Endothelial cell of umbilical vein (primary cell): ENCODE results near the gene VANGL1. TPM values are rescaled to one million over a fixed set of nuclear protein-coding genes. Genes with fewer than 3 reads are reported as not detected.

Source experiments
- BruUV-seq: library from RNA; stranded (reverse); fragments of 400-500 nt; replicated peaks from 2 replicates; lab custom pipeline; 2021; lab: Mats Ljungman, UMichigan
- CTCF ChIA-PET: fragments of 300-600, 350-600 bp; sonication (Branson Sonifier 250); formaldehyde crosslinking; loops from one replicate; lab custom pipeline; 2021; ENCODE audit warnings: antibody characterized with exemption, inconsistent platforms; lab: Charles Lee
- POLR2A ChIA-PET: fragments of 300-600, 350-600 bp; sonication (Branson Sonifier 250); formaldehyde crosslinking; loops from one replicate; lab custom pipeline; 2021; ENCODE audit warnings: antibody characterized with exemption, inconsistent platforms; lab: Charles Lee
- DNase-seq: peaks from one replicate; pipeline ENCODE4 v3.0.0-alpha.2; 2011; ENCODE audit warnings: low read depth, low spot score
- FAIRE-seq: peaks from 2 replicates; lab custom pipeline; 2011; peaks lifted over from hg19 to GRCh38; lab: Jason Lieb, UNC
- H2AFZ ChIP-seq: 2 replicates; pipeline ENCODE4 v1.6.0; 2012; ENCODE audit warnings: low read depth, low read length, control low read depth, inconsistent platforms
- H3K27ac ChIP-seq: 2 replicates; pipeline ENCODE4 v1.5.1; 2011; ENCODE audit warnings: low read depth, mild to moderate bottlenecking, control low read depth, low read length, moderate library complexity; ENCODE audit not compliant: insufficient read depth
- H3K27me3 ChIP-seq, 2 experiments: 2 replicates each; pipeline versions ENCODE4 v1.6.0 to v1.6.1; 2011; ENCODE audit warnings: low read length in 2 of 2, mixed read lengths in 1 of 2; ENCODE audit not compliant: control insufficient read depth in 2 of 2, insufficient read depth in 2 of 2
- H3K36me3 ChIP-seq, 2 experiments: 2 replicates in 1 of 2; 3 replicates in 1 of 2; pipeline ENCODE4 v1.5.1; 2011; ENCODE audit warnings: low read length in 2 of 2, mild to moderate bottlenecking in 1 of 2, moderate library complexity in 1 of 2; ENCODE audit not compliant: control insufficient read depth in 2 of 2, insufficient read depth in 2 of 2; ENCODE audit errors: extremely low read depth in 1 of 2
- H3K4me1 ChIP-seq: 3 replicates; pipeline ENCODE4 v1.5.1; 2011; ENCODE audit warnings: mild to moderate bottlenecking, low read length; ENCODE audit not compliant: control insufficient read depth, insufficient read depth; ENCODE audit errors: extremely low read depth
- H3K4me2 ChIP-seq: 2 replicates; pipeline ENCODE4 v1.6.1; 2011; ENCODE audit warnings: low read length, control low read depth, mixed read lengths; ENCODE audit not compliant: insufficient read depth
- H3K4me3 ChIP-seq, 3 experiments: fragments of 200-600 bp in 1 of 3; sonication (generic), shearing (Covaris generic) in 1 of 3; replicated peaks in 1 of 3; 2 replicates each; pipeline ENCODE4 v1.5.1; 2011 to 2016; ENCODE audit warnings: control low read depth in 3 of 3, low read length in 3 of 3, mild to moderate bottlenecking in 2 of 3, inconsistent platforms in 1 of 3, low read depth in 1 of 3, moderate library complexity in 1 of 3; ENCODE audit not compliant: insufficient read depth in 1 of 3
- H3K79me2 ChIP-seq: 2 replicates; pipeline ENCODE4 v1.6.0; 2012; ENCODE audit warnings: low read length, inconsistent platforms; ENCODE audit not compliant: control insufficient read depth, insufficient read depth
- H3K9ac ChIP-seq: replicated peaks from 2 replicates; pipeline ENCODE3; 2011; ENCODE audit warnings: low read length, control low read depth; ENCODE audit not compliant: insufficient read depth; ENCODE audit errors: extremely low read depth
- H3K9me1 ChIP-seq: replicated peaks from 3 replicates; pipeline ENCODE4 v1.6.0; 2011; ENCODE audit warnings: mild to moderate bottlenecking, low read length; ENCODE audit not compliant: control insufficient read depth, insufficient read depth; ENCODE audit errors: extremely low read depth
- H3K9me3 ChIP-seq: replicated peaks from 2 replicates; pipeline ENCODE4 v1.5.1; 2012; ENCODE audit warnings: low read length, inconsistent platforms; ENCODE audit not compliant: control insufficient read depth, insufficient read depth
- H4K20me1 ChIP-seq: replicated peaks from 2 replicates; pipeline ENCODE3; 2011; ENCODE audit warnings: mild to moderate bottlenecking, low read length; ENCODE audit not compliant: control insufficient read depth, insufficient read depth; ENCODE audit errors: extremely low read depth
- CTCF ChIP-seq, 2 donors: IDR thresholded peaks; 1 replicate in 1 of 2; 2 replicates in 1 of 2; pipeline ENCODE4 v1.5.1; 2011; ENCODE audit warnings: low read length in 2 of 2, mild to moderate bottlenecking in 2 of 2, moderate library complexity in 2 of 2, control low read depth in 1 of 2, inconsistent platforms in 1 of 2, low read depth in 1 of 2; ENCODE audit not compliant: insufficient read depth in 1 of 2; ENCODE audit errors: extremely low read depth in 1 of 2
- EZH2 ChIP-seq: IDR thresholded peaks from 2 replicates; pipeline ENCODE4 v1.6.1; 2012; ENCODE audit warnings: borderline replicate concordance, low read depth, mild to moderate bottlenecking, moderate library complexity, low read length, inconsistent platforms; ENCODE audit not compliant: severe bottlenecking
- FOS ChIP-seq: IDR thresholded peaks from 2 replicates; pipeline ENCODE4 v1.6.1; 2011; ENCODE audit warnings: mild to moderate bottlenecking, low read length, moderate library complexity, borderline replicate concordance; ENCODE audit not compliant: insufficient read depth
- GATA2 ChIP-seq: IDR thresholded peaks from 2 replicates; pipeline ENCODE4 v1.7.0; 2011; ENCODE audit warnings: low read depth, mild to moderate bottlenecking, moderate library complexity, mixed read lengths, low read length; ENCODE audit not compliant: insufficient read length, insufficient read depth
- JUN ChIP-seq: IDR thresholded peaks from 2 replicates; pipeline ENCODE4 v1.6.1; 2011; ENCODE audit warnings: borderline replicate concordance, low read depth; ENCODE audit not compliant: insufficient read length, insufficient read depth
- MAX ChIP-seq: IDR thresholded peaks from 2 replicates; pipeline ENCODE4 v1.6.1; 2011; ENCODE audit not compliant: insufficient read depth, insufficient read length
- MYC ChIP-seq: IDR thresholded peaks from one replicate; pipeline ENCODE4 v1.6.1; 2011; ENCODE audit warnings: mild to moderate bottlenecking, low read depth, low read length
- POLR2A ChIP-seq: IDR thresholded peaks from 2 replicates; pipeline ENCODE4 v1.6.1; 2012; ENCODE audit warnings: low read depth, mild to moderate bottlenecking, control low read depth, low read length
- POLR2AphosphoS5 ChIP-seq: IDR thresholded peaks from 2 replicates; pipeline ENCODE4 v1.6.1; 2012; ENCODE audit warnings: low read depth, mild to moderate bottlenecking, control low read depth, low read length, moderate library complexity; ENCODE audit not compliant: insufficient read depth
- dilution Hi-C: fragments of 300-500 bp; cut with MboI; formaldehyde crosslinking; loops from one replicate; pipeline ENCODE4 v1.15.0; 2019; ENCODE audit warnings: low sequenced_read_pairs; ENCODE audit not compliant: extremely low pct_ligation_motif_present
- intact Hi-C: fragments of 100-400 bp; cut with micrococcal nuclease; formaldehyde crosslinking; loops from one replicate; pipeline ENCODE4 v1.10.0; 2022
- polyA plus RNA-seq, 4 experiments: library from polyadenylated mRNA; depleted of rRNA in 3 of 4; stranded (reverse) in 3 of 4; unstranded in 1 of 4; fragments of >200 nt; gene quantifications; 2 replicates each; pipeline versions ENCODE4 v1.2.1 to v1.2.3, GENCODE V29; 2011 to 2012; ENCODE audit warnings: missing spikeins in 1 of 4
- total RNA-seq: library from RNA; stranded (reverse); gene quantifications from 2 replicates; pipeline ENCODE4 v1.2.3, GENCODE V29; 2021

The VANGL1 gene
- total and polyA plus RNA-seq, 2 donors (not counting 3 experiments of a cell fraction or from before 2014, with no cell fraction given) = 15.0 to 24.8 TPM

- TF ChIP-seq POLR2AphosphoS5 (no peak), GATA2 (no peak), JUN (no peak), FOS (no peak), EZH2 (no peak), MYC (no peak), POLR2A (no peak), MAX (no peak), CTCF (IDR thresholded peaks at IDR 0.05; ENCODE audit: extremely low read depth in 1 of 2, insufficient read depth in 1 of 2, low read depth in 1 of 2, low read length in 2 of 2) (no peak)
- Histone ChIP-seq H3K9me3 (no peaks in the 10 kb centered on the region), H3K4me3 (no peak overlapping the region), H3K79me2 (no peaks in the 10 kb centered on the region), H3K27ac (no peak overlapping the region), H3K9ac (no peak overlapping the region), H2AFZ (no peak overlapping the region), H3K27me3 (no peaks in the 10 kb centered on the region), H3K4me1 (no peaks in the 10 kb centered on the region), H3K9me1 (no peaks in the 10 kb centered on the region), H4K20me1 (no peaks in the 10 kb centered on the region), H3K4me2 (no peak overlapping the region), H3K36me3 (no peaks in the 10 kb centered on the region)
- POLR2A ChIA-PET = no interaction called here
- BruUV-seq = no TSS peak
- FAIRE-seq (no peak), DNase-seq (no peak)
- CTCF ChIA-PET = interaction anchor here (1.3 to 2.1 kb wide), 3 partner anchors 31 to 132 kb away, joined by 3 to 9 read pairs (median 7); no protein-coding TSS in a partner anchor
- dilution Hi-C loops = no loop called here
- intact Hi-C loops = no loop called here
Measured at GRCh38 chr1:115740811-115741210, 99.0 kb downstream of the VANGL1 start.
